NCI-H1092 treated with DMSO at 0.1 percent for 48 hours (cell line): ENCODE results near the gene OBP2B.

Experiments used
- DNase-seq: peaks from one replicate; lab custom pipeline; 2025; lab: John Stamatoyannopoulos, UW

OBP2B gene

GRCh38 chr9:133167096-133167730 lies 41.8 kb downstream of the OBP2B start:
- DNase-seq, result no peak

- no peak for DNase-seq
These were observed 42.7 kb downstream of the OBP2B start for GRCh38 chr9:133166392-133166791.

GRCh38 chr9:133165452-133165730 lies 43.7 kb downstream of the OBP2B start:
- no peak for DNase-seq

GRCh38 chr9:133164191-133164590 lies 44.9 kb downstream of the OBP2B start:
- no peak for DNase-seq

- peak; percentile 6 for DNase-seq
These were observed 45.4 kb downstream of the OBP2B start, which contains the start of gene GBGT1 for GRCh38 chr9:133163504-133164172. Gene GBGT1 (minus strand): TSS chr9:133163914. CDS start chr9:133162412, 1,502 bp downstream.

- DNase-seq, result no peak
These were observed 46.1 kb downstream of the OBP2B start for GRCh38 chr9:133162861-133163503.

- DNase-seq, result no peak
These were observed 47.5 kb downstream of the OBP2B start for GRCh38 chr9:133161547-133161950.

- peak; percentile 14 for DNase-seq
These were observed 48.1 kb downstream of the OBP2B start for GRCh38 chr9:133160742-133161546.

GRCh38 chr9:133158695-133159094 lies 50.4 kb downstream of the OBP2B start:
- no peak for DNase-seq
